BE2C (cell line): ENCODE measurements around the gene OR4F15.

Experiments used
- DNase-seq: peaks from one replicate; pipeline ENCODE4 v3.0.0-alpha.2; 2020
- H3K27me3 ChIP-seq: fragments of 250-450 bp; sonication (Bioruptor Pico); 2 replicates; pipeline ENCODE4 v1.5.1; 2020; ENCODE audit warnings: mild to moderate bottlenecking
- H3K36me3 ChIP-seq: fragments of 250-450 bp; sonication (Bioruptor Pico); 2 replicates; pipeline ENCODE4 v1.5.1; 2020; ENCODE audit warnings: mild to moderate bottlenecking
- H3K4me1 ChIP-seq: fragments of 250-450 bp; sonication (Bioruptor Pico); 2 replicates; pipeline ENCODE4 v1.5.1; 2020
- H3K4me3 ChIP-seq: 2 replicates; pipeline ENCODE4 v1.5.1; 2011; ENCODE audit warnings: low read depth, low read length
- H3K9me3 ChIP-seq: fragments of 250-450 bp; sonication (Bioruptor Pico); 2 replicates; pipeline ENCODE4 v1.5.1; 2020
- CTCF ChIP-seq: IDR thresholded peaks from 2 replicates; pipeline ENCODE4 v1.5.1; 2012; ENCODE audit warnings: mild to moderate bottlenecking, low read depth, low read length

The OR4F15 gene

GRCh38 chr15:101795455-101795854 lies 16.5 kb upstream of the OR4F15 start:
- H3K9me3 ChIP-seq: no peaks in the 10 kb centered on the region
- DNase-seq: no peak
- TF ChIP-seq CTCF: no peak
- H3K36me3 ChIP-seq: no peaks in the 10 kb centered on the region
- H3K27me3 ChIP-seq: peaks cover 29% of the 10 kb centered on the region
- H3K4me3 ChIP-seq: no peak overlapping the region
- H3K4me1 ChIP-seq: no peaks in the 10 kb centered on the region

DNA sequence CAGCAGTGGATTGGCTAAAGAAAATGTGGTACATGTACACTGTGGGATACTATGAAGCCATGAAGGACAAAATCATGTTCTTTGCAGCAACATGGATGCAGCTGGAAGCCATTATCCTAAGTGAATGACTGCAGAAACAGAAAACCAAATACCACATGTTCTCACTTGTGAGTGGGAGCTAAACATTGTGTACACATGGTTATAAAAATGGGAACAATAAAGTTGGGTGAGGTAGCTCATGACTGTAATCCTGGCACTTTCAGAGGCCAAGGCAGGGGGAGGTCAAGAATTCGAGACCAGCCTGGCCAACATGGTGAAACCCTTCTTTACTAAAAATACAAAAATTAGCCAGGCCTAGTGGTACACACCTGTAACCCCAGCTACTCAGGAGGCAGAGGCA lies 12.3 kb upstream of the OR4F15 start:
- Histone ChIP-seq H3K4me3 (no peak overlapping the region), H3K36me3 (no peaks in the 10 kb centered on the region), H3K4me1 (no peaks in the 10 kb centered on the region), H3K9me3 (no peaks in the 10 kb centered on the region), H3K27me3 (peaks cover 39% of the 10 kb centered on the region)
- no peak for TF ChIP-seq CTCF
- no peak for DNase-seq

- Histone ChIP-seq H3K4me3 (no peak overlapping the region), H3K9me3 (no peaks in the 10 kb centered on the region), H3K4me1 (no peaks in the 10 kb centered on the region), H3K36me3 (no peaks in the 10 kb centered on the region), H3K27me3 (peaks cover 39% of the 10 kb centered on the region)
- no peak for TF ChIP-seq CTCF
- DNase-seq: no peak
These were observed 11.0 kb upstream of the OR4F15 start for GRCh38 chr15:101801048-101801447.

- no peak for DNase-seq
- Histone ChIP-seq H3K36me3 (no peaks in the 10 kb centered on the region), H3K9me3 (no peaks in the 10 kb centered on the region), H3K4me1 (no peaks in the 10 kb centered on the region), H3K4me3 (no peak within 1 kb of the TSS), H3K27me3 (peaks cover 29% of the 10 kb centered on the region)
- TF ChIP-seq CTCF: no peak
These were observed 8.8 kb upstream of the OR4F15 start, which contains the start of gene OR4F6 for GRCh38 chr15:101803209-101803608. TSS of gene OR4F6 (plus strand) at chr15:101803509. CDS start at chr15:101805720, 2,211 bp downstream.

DNA sequence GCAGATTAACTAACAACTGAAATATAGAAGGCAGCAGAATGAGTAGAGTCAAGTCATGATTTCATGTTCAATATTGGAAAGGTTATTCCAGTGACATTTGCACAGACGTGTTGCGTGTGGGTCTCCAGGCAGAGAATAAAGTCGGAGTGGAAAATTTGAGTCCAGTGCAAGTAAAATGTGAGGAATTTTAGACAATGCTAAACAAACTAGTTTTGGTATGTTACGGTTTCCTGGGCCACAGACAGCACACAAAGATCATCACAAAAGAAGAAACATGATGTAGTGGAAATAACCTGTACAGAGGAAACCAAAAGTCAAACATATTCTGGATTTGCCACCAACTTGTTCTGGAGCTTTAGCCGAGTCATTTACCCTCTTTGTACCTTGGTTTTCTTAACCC lies 8.3 kb upstream of the OR4F15 start:
- TF ChIP-seq CTCF: no peak
- Histone ChIP-seq H3K4me1 (no peaks in the 10 kb centered on the region), H3K27me3 (peaks cover 28% of the 10 kb centered on the region), H3K4me3 (no peak overlapping the region), H3K9me3 (no peaks in the 10 kb centered on the region), H3K36me3 (no peaks in the 10 kb centered on the region)
- no peak for DNase-seq

- Histone ChIP-seq H3K27me3 (peaks cover 22% of the 10 kb centered on the region), H3K4me3 (no peak overlapping the region), H3K9me3 (no peaks in the 10 kb centered on the region), H3K36me3 (no peaks in the 10 kb centered on the region), H3K4me1 (no peaks in the 10 kb centered on the region)
- TF ChIP-seq CTCF: no peak
- DNase-seq: no peak
These were observed 7.6 kb upstream of the OR4F15 start for GRCh38 chr15:101804375-101804774.
